ENCODE data around the gene ERFE.
A peak's percentile ranks its signal among the peaks of the same experiment; 100 is the strongest.

ERFE gene

DNA sequence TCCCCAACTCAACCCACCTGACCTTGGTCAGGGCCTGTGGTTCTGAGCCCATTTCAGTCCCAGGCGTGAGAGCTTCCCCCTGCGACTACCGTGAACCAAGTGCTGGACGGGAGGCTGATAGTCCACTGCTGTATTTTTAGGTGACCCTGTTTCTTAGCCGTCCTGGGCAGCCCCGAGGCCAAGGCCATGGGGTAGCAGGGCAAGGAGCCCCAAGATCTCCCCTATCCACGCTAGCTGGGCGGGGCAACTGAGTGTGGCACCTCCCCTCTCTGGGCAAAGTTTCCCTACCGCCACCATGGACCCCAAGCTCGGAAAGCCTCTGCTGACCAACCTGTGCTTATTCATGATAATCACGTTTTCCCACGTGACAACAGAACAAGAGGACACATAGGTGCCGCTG is 20.9 kb upstream of the ERFE start:
- DNase-seq (ENCODE audit: low read depth) = no peak
- TF ChIP-seq, protein P1, sequence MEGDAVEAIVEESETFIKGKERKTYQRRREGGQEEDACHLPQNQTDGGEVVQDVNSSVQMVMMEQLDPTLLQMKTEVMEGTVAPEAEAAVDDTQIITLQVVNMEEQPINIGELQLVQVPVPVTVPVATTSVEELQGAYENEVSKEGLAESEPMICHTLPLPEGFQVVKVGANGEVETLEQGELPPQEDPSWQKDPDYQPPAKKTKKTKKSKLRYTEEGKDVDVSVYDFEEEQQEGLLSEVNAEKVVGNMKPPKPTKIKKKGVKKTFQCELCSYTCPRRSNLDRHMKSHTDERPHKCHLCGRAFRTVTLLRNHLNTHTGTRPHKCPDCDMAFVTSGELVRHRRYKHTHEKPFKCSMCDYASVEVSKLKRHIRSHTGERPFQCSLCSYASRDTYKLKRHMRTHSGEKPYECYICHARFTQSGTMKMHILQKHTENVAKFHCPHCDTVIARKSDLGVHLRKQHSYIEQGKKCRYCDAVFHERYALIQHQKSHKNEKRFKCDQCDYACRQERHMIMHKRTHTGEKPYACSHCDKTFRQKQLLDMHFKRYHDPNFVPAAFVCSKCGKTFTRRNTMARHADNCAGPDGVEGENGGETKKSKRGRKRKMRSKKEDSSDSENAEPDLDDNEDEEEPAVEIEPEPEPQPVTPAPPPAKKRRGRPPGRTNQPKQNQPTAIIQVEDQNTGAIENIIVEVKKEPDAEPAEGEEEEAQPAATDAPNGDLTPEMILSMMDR (conservative IDR thresholded peaks at IDR 0.05; ENCODE audit: low read depth, low read length) = no peak
- H3K4me3 ChIP-seq (ENCODE audit: low read length) = no peak overlapping the region

DNA sequence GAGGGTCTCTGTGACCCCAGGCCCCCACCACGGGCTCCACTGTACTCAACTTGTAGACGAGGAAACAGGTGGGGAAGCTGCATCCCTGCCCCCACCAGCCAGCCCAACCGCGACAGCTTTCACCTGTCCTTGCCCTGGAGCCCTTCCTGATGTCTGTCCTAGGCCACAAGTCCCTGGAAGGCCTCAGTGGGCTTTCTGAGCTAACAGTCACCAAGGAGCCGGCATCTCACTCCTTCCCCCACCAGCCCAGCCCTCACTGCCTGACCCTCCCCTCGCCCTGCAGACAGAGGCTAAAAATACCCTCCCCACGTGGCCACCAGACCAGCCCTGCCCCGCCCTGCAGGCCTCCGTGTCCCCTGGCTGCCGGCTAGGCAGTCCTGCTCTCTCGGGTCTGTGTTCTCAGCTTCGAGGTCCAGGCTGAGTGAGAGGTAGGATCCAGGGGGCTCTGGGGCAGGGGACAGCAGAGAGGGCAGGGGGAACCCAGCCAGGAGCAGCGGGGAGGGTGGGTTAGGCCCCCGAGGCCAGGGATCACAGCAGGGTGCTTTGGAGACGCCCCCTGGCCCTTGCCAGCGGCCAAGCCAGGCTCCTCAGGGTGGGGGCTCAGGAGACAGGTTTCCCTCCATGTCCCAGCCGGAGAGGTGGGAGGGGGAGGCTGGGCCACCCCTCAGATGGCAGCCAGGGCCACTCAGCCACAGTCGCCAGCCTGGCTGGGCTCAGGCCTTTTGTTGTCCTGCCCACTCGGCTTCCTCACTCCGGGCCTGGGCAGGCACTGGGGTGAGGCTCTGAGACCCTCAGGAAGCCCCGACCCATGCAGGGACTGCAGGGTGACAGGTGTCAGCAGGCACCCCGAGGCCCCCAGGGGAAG is 20.2 kb upstream of the ERFE start, which contains the start of gene KLHL30:
Gene KLHL30 (plus strand): TSS at position 338 of the 865 bp plus-strand sequence. CDS start 2,087 bp downstream, outside the sequence.
- TF ChIP-seq, protein P1 (conservative IDR thresholded peaks at IDR 0.05; ENCODE audit: low read depth, low read length) = no peak
- DNase-seq (ENCODE audit: low read depth) = peak; percentile 30
- peak within 1 kb of the TSS; percentile 24 for H3K4me3 ChIP-seq (ENCODE audit: low read length)

DNA sequence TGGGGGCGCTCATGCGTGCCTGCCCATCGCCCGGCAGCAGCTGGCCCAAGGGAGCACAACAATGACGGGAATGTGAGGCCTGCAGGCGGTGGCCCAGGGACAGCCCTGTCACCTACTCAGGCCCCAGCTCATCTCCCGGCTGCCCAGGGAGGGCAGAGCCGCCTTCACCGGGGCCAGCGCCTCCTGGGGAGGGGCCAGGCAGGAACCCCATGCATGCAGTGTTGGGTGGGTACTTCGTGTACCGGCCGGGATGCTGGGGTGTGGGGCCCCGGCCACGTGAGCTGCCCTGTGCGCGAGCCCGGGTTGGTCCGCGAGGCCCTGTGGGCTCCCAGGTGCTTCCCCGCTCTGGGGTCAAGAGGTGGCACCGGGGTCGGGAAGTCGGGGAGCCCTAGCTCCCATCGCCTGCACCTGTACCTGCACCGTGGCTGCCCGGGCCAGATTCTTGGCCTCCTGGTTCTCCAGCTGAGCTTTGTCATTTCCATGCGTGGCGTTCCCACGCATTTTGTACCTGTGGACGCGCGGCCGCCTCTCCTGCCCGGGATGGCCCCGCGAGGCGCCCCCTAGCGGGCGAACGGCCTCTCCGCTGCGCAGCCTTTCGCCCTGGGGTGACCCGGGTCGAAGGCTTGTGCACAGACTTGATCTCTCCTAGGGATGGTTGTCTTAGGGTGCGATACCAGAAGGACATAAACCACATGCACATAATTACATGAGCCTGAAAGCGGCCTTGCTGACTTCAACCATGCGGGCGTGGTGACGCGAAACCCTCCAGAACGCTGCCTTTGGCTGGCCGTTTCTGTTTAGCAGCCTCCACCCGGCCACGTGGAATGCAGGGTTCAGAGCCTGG is 19.4 kb upstream of the ERFE start:
- TF ChIP-seq, protein P1 (conservative IDR thresholded peaks at IDR 0.05; ENCODE audit: low read depth, low read length) = peak; percentile 49
- H3K4me3 ChIP-seq (ENCODE audit: low read length) = peak overlapping the region; percentile 24
- no peak for DNase-seq (ENCODE audit: low read depth)

DNA sequence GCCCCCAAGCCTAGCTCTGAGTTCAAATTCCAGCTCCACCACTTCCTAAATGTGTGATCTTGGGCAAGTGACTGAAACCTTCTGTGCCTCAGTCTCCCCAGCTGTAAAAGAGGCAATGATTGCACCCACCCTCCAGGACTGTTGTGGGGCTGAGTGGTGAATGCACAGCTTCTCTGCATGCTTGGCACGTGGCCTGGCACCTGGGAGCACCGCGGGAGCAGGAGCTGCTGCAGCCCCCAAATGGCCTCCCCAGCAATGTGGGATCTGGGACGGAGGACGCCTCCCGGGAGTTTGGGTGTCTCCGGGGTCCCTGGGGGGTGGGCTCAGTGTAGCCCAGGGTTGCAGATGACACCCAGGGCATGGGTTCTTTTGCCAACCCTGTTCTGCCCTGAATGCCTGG is 18.7 kb upstream of the ERFE start:
- no peak for DNase-seq (ENCODE audit: low read depth)
- TF ChIP-seq, protein P1 (conservative IDR thresholded peaks at IDR 0.05; ENCODE audit: low read depth, low read length) = no peak
- H3K4me3 ChIP-seq (ENCODE audit: low read length) = no peak overlapping the region

DNA sequence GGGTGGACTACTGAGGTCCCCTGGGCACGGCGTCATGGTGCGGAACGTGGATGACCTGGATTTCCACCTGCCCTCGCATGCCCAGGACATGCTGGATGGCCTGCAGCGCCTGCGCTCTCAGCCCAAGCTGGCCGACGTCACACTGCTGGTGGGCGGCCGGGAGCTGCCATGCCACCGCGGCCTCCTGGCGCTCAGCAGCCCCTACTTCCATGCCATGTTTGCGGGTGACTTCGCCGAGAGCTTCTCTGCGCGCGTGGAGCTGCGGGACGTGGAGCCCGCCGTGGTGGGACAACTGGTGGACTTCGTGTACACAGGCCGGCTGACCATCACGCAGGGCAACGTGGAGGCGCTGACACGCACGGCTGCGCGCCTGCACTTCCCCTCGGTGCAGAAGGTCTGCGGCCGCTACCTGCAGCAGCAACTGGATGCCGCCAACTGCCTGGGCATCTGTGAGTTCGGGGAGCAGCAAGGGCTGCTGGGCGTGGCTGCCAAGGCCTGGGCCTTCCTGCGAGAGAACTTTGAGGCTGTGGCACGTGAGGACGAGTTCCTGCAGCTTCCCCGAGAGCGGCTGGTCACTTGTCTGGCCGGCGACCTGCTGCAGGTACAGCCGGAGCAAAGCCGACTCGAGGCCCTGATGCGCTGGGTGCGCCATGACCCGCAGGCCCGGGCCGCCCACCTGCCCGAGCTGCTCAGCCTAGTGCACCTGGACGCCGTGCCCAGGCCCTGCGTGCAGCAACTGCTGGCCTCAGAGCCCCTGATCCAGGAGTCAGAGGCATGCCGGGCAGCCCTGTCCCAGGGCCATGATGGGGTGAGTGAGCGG is 17.8 kb upstream of the ERFE start:
- DNase-seq (ENCODE audit: low read depth) = no peak
- no peak overlapping the region for H3K4me3 ChIP-seq (ENCODE audit: low read length)
- TF ChIP-seq, protein P1 (conservative IDR thresholded peaks at IDR 0.05; ENCODE audit: low read depth, low read length) = no peak

DNA sequence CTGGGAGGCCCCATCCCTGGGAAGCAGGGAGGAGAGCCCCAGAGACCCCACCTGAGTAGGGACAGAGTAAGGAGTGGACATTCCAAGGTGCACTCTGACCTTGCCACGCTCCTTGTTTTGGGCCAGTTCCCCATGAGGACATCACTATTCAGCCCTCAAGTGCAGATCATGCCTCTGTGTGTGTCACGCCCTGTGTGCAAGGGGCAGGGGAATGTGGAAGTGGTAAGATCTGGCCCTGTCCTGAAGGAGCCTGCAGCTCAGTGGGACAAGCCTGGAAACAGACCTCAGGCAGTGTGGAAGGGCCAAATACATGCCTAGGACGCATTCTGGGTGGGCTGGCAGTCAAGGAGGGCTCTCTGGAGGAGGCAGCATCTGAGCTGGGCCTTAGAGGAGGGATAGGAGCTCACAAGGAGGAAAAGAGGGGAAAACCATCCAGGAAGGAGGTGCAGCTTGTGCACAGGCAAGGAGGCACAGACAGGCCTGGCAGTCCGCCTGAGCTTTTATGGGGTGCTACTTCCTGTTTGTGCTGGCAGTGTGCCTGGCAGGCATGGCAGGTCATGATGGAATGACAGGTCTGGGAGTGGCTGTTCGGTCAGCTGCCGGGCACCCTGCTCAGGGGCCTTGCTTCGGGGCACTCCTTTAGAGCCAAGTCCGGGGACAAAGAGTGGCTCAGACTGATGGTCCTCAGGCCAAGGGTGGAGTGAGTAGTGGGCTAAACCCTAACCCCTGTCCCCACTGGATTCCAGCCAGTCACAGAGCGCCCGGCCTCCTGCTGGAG is 17.0 kb upstream of the ERFE start:
- no peak for DNase-seq (ENCODE audit: low read depth)

More for the DNA sequence above, 17.0 kb upstream of the ERFE start:
- TF ChIP-seq, protein P1 (conservative IDR thresholded peaks at IDR 0.05; ENCODE audit: low read depth, low read length) = no peak
- no peak overlapping the region for H3K4me3 ChIP-seq (ENCODE audit: low read length)
